H1 (cell line): ENCODE data around the gene CPXM2. TPM values are rescaled to one million over a fixed set of nuclear protein-coding genes. Genes with fewer than 3 reads are reported as not detected.

Source experiments
- CTCF ChIA-PET: fragments of 300-600 bp; sonication (Branson Sonifier 250); formaldehyde crosslinking; loops from one replicate; lab custom pipeline; 2021; ENCODE audit not compliant: partially characterized antibody; lab: Charles Lee
- POLR2A ChIA-PET: fragments of 300-600 bp; sonication (Branson Sonifier 250); formaldehyde crosslinking; loops from one replicate; lab custom pipeline; 2021; ENCODE audit warnings: inconsistent platforms; ENCODE audit not compliant: partially characterized antibody; lab: Charles Lee
- DNase-seq, 2 experiments: peaks; one replicate each; pipeline versions ENCODE4 v3.0.0 to v3.0.0-alpha.2; 2010 to 2022; ENCODE audit warnings: low spot score in 2 of 2, low read depth in 1 of 2, mixed read lengths in 1 of 2
- FAIRE-seq: peaks from 2 replicates; lab custom pipeline; 2011; peaks lifted over from hg19 to GRCh38; lab: Jason Lieb, UNC
- H2AFZ ChIP-seq: 2 replicates; pipeline ENCODE4 v1.8.1; 2012; ENCODE audit warnings: low read length, inconsistent platforms
- H2AK5ac ChIP-seq: 2 replicates; pipeline ENCODE4 v1.6.1; 2013; ENCODE audit warnings: low read depth, low read length
- H2BK120ac ChIP-seq: replicated peaks from 2 replicates; pipeline ENCODE3; 2013; ENCODE audit warnings: low read depth, low read length, inconsistent platforms
- H2BK12ac ChIP-seq: 2 replicates; pipeline ENCODE4 v1.6.1; 2013; ENCODE audit warnings: low read depth, low read length
- H2BK15ac ChIP-seq: 2 replicates; pipeline ENCODE4 v1.6.1; 2013; ENCODE audit warnings: low read length
- H2BK20ac ChIP-seq: 2 replicates; pipeline ENCODE4 v1.6.1; 2013; ENCODE audit warnings: low read length
- H2BK5ac ChIP-seq: 2 replicates; pipeline ENCODE4 v1.6.1; 2013; ENCODE audit warnings: low read depth, low read length
- H3K14ac ChIP-seq: 2 replicates; pipeline ENCODE4 v1.6.1; 2013; ENCODE audit warnings: inconsistent platforms; ENCODE audit not compliant: insufficient read length
- H3K18ac ChIP-seq: 2 replicates; pipeline ENCODE4 v1.6.1; 2013; ENCODE audit warnings: low read length; ENCODE audit errors: extremely low read depth
- H3K23ac ChIP-seq: 2 replicates; pipeline ENCODE4 v1.6.1; 2013; ENCODE audit warnings: inconsistent platforms; ENCODE audit not compliant: insufficient read length
- H3K23me2 ChIP-seq: 2 replicates; pipeline ENCODE4 v1.6.1; 2013; ENCODE audit warnings: low read depth, low read length
- H3K27ac ChIP-seq: 2 replicates; pipeline ENCODE4 v1.6.1; 2011; ENCODE audit warnings: low read depth, low read length, inconsistent platforms
- H3K27me3 ChIP-seq, 4 experiments: replicated peaks in 1 of 4; 1 replicate in 1 of 4; 2 replicates in 3 of 4; pipeline versions ENCODE4 v1.6.1 to v1.8.1; 2011 to 2013; ENCODE audit warnings: low read length in 3 of 4, mild to moderate bottlenecking in 3 of 4, inconsistent platforms in 2 of 4, mixed read lengths in 2 of 4, moderate library complexity in 1 of 4; ENCODE audit not compliant: control insufficient read depth in 3 of 4, insufficient read depth in 3 of 4; ENCODE audit errors: extremely low read depth in 1 of 4
- H3K36me3 ChIP-seq, 4 experiments: 2 replicates each; pipeline versions ENCODE4 v1.6.1 to v1.8.1; 2011 to 2013; ENCODE audit warnings: mild to moderate bottlenecking in 4 of 4, low read length in 3 of 4, moderate library complexity in 2 of 4, control low read depth in 1 of 4, inconsistent platforms in 1 of 4; ENCODE audit not compliant: insufficient read depth in 4 of 4, control insufficient read depth in 2 of 4
- H3K4ac ChIP-seq: replicated peaks from 2 replicates; pipeline ENCODE3; 2013; ENCODE audit warnings: low read length, low read depth, mixed read lengths, inconsistent platforms; ENCODE audit not compliant: insufficient read length
- H3K4me1 ChIP-seq, 4 experiments: replicated peaks in 1 of 4; 1 replicate in 1 of 4; 2 replicates in 3 of 4; pipeline versions ENCODE4 v1.6.1 to v1.8.1; 2011 to 2013; ENCODE audit warnings: low read length in 3 of 4, inconsistent platforms in 2 of 4, mixed read lengths in 1 of 4; ENCODE audit not compliant: insufficient read depth in 4 of 4, control insufficient read depth in 3 of 4
- H3K4me2 ChIP-seq, 2 experiments: 2 replicates each; pipeline versions ENCODE4 v1.6.1 to v1.8.1; 2011 to 2013; ENCODE audit warnings: low read depth in 2 of 2, low read length in 2 of 2, control low read depth in 1 of 2, inconsistent platforms in 1 of 2, mild to moderate bottlenecking in 1 of 2; ENCODE audit not compliant: insufficient read depth in 1 of 2
- H3K4me3 ChIP-seq, 4 experiments: fragments of 200-600, 300-600 bp in 1 of 4; sonication (generic), shearing (Covaris generic), sonication (Bioruptor Twin) in 1 of 4; 2 replicates each; pipeline versions ENCODE4 v1.5.1 to v1.8.1; 2011 to 2016; ENCODE audit warnings: low read length in 4 of 4, low read depth in 3 of 4, control low read depth in 2 of 4, inconsistent platforms in 2 of 4, mild to moderate bottlenecking in 2 of 4, mixed read lengths in 1 of 4, moderate library complexity in 1 of 4; ENCODE audit not compliant: insufficient read depth in 2 of 4; ENCODE audit errors: extremely low read depth in 1 of 4
- H3K56ac ChIP-seq: replicated peaks from 2 replicates; pipeline ENCODE3; 2013; ENCODE audit warnings: low read depth, mild to moderate bottlenecking, mixed read lengths, low read length, inconsistent platforms; ENCODE audit not compliant: insufficient read length
- H3K79me1 ChIP-seq: 2 replicates; pipeline ENCODE4 v1.6.1; 2013; ENCODE audit warnings: low read depth, low read length, control low read depth
- H3K79me2 ChIP-seq, 2 experiments: 2 replicates each; pipeline versions ENCODE4 v1.6.1 to v1.8.1; 2012 to 2013; ENCODE audit warnings: low read length in 2 of 2, mild to moderate bottlenecking in 2 of 2, inconsistent platforms in 1 of 2; ENCODE audit not compliant: insufficient read depth in 2 of 2, control insufficient read depth in 1 of 2
- H3K9ac ChIP-seq, 4 experiments: replicated peaks in 1 of 4; 1 replicate in 1 of 4; 2 replicates in 3 of 4; pipeline versions ENCODE4 v1.6.1 to v1.8.1; 2011 to 2013; ENCODE audit warnings: low read depth in 3 of 4, low read length in 3 of 4, control low read depth in 2 of 4, mild to moderate bottlenecking in 2 of 4, moderate library complexity in 2 of 4, inconsistent platforms in 1 of 4; ENCODE audit errors: extremely low read depth in 1 of 4
- H3K9me3 ChIP-seq, 2 experiments: 2 replicates each; pipeline versions ENCODE4 v1.6.1 to v1.8.1; 2012 to 2013; ENCODE audit warnings: mild to moderate bottlenecking in 2 of 2, moderate library complexity in 2 of 2, control low read depth in 1 of 2, inconsistent platforms in 1 of 2, low read depth in 1 of 2, low read length in 1 of 2, mixed read lengths in 1 of 2; ENCODE audit not compliant: insufficient read depth in 2 of 2
- H4K20me1 ChIP-seq, 2 experiments: replicated peaks in 1 of 2; 2 replicates each; pipeline versions ENCODE3 to v1.8.1; 2011 to 2013; ENCODE audit warnings: inconsistent platforms in 2 of 2, low read length in 2 of 2, mild to moderate bottlenecking in 1 of 2; ENCODE audit not compliant: insufficient read depth in 2 of 2, control insufficient read depth in 1 of 2
- H4K5ac ChIP-seq: 2 replicates; pipeline ENCODE4 v1.6.1; 2013; ENCODE audit warnings: low read length, low read depth, mixed read lengths, inconsistent platforms; ENCODE audit not compliant: insufficient read length
- H4K8ac ChIP-seq: 2 replicates; pipeline ENCODE4 v1.8.0; 2013; ENCODE audit warnings: mild to moderate bottlenecking, moderate library complexity, low read length, inconsistent platforms; ENCODE audit not compliant: insufficient read depth; ENCODE audit errors: extremely low read depth
- H4K91ac ChIP-seq: replicated peaks from 2 replicates; pipeline ENCODE3; 2013; ENCODE audit warnings: low read length, mixed read lengths, inconsistent platforms; ENCODE audit not compliant: insufficient read length
- ATF2 ChIP-seq: IDR thresholded peaks from 2 replicates; pipeline ENCODE4 v1.6.1; 2012; ENCODE audit warnings: low read length, inconsistent platforms
- CHD1 ChIP-seq: IDR thresholded peaks from 2 replicates; pipeline ENCODE4 v1.6.1; 2012; ENCODE audit warnings: low read depth, low read length, improper control_type of control experiment
- EZH2 ChIP-seq: fragments of 200-600 bp; sonication (generic); IDR thresholded peaks from 2 replicates; pipeline ENCODE4 v1.7.1; 2012; ENCODE audit warnings: low read depth, mild to moderate bottlenecking, moderate library complexity, low read length, inconsistent platforms; ENCODE audit not compliant: severe bottlenecking
- GABPA ChIP-seq: IDR thresholded peaks from 2 replicates; pipeline ENCODE4 v1.6.1; 2011; ENCODE audit warnings: mild to moderate bottlenecking, low read length, moderate library complexity, borderline replicate concordance; ENCODE audit not compliant: insufficient read depth
- HDAC6 ChIP-seq: IDR thresholded peaks from one replicate; pipeline ENCODE4 v1.7.1; 2012; ENCODE audit warnings: low read depth, mild to moderate bottlenecking, inconsistent platforms, low read length, moderate library complexity
- NRF1 ChIP-seq: IDR thresholded peaks from 2 replicates; pipeline ENCODE4 v1.6.1; 2011; ENCODE audit warnings: mild to moderate bottlenecking, low read depth, low read length, improper control_type of control experiment
- POLR2A ChIP-seq, 2 experiments: IDR thresholded peaks; 1 replicate in 1 of 2; 2 replicates in 1 of 2; pipeline ENCODE4 v1.6.1; 2011; ENCODE audit warnings: low read depth in 2 of 2, low read length in 2 of 2, mild to moderate bottlenecking in 2 of 2; ENCODE audit errors: control extremely low read depth in 1 of 2
- TEAD4 ChIP-seq: IDR thresholded peaks from 2 replicates; pipeline ENCODE4 v1.6.1; 2012; ENCODE audit warnings: low read depth, low read length, inconsistent platforms, mixed read lengths
- WGBS, 2 experiments: shearing (Covaris generic) in 1 of 2; methylation state at CpG; one replicate each; pipeline versions ENCODE4 v1.1.6 to v1.1.7; 2013 to 2015; ENCODE audit warnings: low lambda C conversion rate in 2 of 2, mixed read lengths in 2 of 2, inconsistent platforms in 1 of 2, low coverage in 1 of 2, missing lambda C conversion rate in 1 of 2; ENCODE audit not compliant: insufficient replicate concordance in 2 of 2, insufficient coverage in 1 of 2, insufficient read length in 1 of 2; ENCODE audit errors: extremely low coverage in 1 of 2, missing lambda C conversion rate in 1 of 2; 5-methylcytosine and 5-hydroxymethylcytosine counted together
- polyA plus RNA-seq, 7 experiments: library from polyadenylated mRNA; depleted of rRNA in 3 of 7; stranded (reverse) in 5 of 7; unstranded in 2 of 7; fragments of >200 nt in 5 of 7; fragments of 200-250 nt in 2 of 7; gene quantifications; 1 replicate in 5 of 7; 2 replicates in 1 of 7; 4 replicates in 1 of 7; pipeline versions ENCODE4 v1.2.1 to v1.2.3, GENCODE V29; 2011 to 2013; ENCODE audit warnings: missing spikeins in 2 of 7, mixed read lengths in 2 of 7
- total RNA-seq: library from RNA; stranded (reverse); fragmentation: NEBNext Ultra II Directional; extraction: Animal tissue kit (Norgen Biotek cat#: 25700); gene quantifications from 2 replicates; pipeline ENCODE4 v1.2.1, GENCODE V29; 2021
- TF ChIP-seq, protein P1 (sequence below): IDR thresholded peaks from 2 replicates; pipeline ENCODE4 v1.6.1; 2012; ENCODE audit warnings: inconsistent platforms

The CPXM2 gene
- total and polyA plus RNA-seq, 2 of the 8 experiments (the other 6 are each of a cell fraction or from before 2014, with no cell fraction given) = 2.4 to 2.9 TPM

DNA sequence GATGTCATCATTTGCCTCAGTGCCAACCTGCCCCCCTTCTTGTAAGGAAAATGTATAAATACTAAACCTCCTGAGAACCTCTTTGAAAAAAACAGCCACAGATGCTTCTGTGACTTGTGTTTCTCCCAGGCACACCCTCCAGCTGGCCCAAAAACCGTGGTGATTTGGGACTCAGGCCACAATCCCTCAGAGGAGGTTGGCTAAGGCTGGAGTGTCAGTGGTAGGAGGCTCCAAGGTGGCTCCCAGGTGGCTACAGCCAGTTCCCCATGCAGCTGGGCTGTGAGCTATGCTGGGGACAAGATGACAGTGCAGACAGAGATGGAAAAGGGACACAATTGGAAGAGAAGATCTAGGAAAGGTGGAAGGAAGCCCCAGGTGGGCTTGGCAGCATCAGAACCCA, 104.7 kb downstream of the CPXM2 start:
- no peak overlapping the region for H4K5ac ChIP-seq
- 86% methylated on average over 1 of the region's 1 CpG; no CpG with 5 or more reads in 1 of the 2 experiments for WGBS, 2 experiments
- H3K27me3 ChIP-seq = peaks cover 0 to 9% (median 2%) of the 10 kb centered on the region in 4 experiments; a peak in 2 of 7 replicates
- no peak overlapping the region for H2AK5ac ChIP-seq
- H3K4me1 ChIP-seq = peaks cover 0 to 2% (median 2%) of the 10 kb centered on the region in 4 experiments; a peak in 3 of 7 replicates
- no peak overlapping the region for H3K14ac ChIP-seq
- H3K4ac ChIP-seq = no peak overlapping the region
- H3K9ac ChIP-seq = no peak overlapping the region
- H2BK20ac ChIP-seq = no peak overlapping the region
- no peak overlapping the region for H4K8ac ChIP-seq
- H2BK5ac ChIP-seq = 0 out of 2 replicates have a peak overlapping the region, but pooled peaks have one; percentile 9
- no peaks in the 10 kb centered on the region for H3K23me2 ChIP-seq
- no peaks in the 10 kb centered on the region for H3K79me2 ChIP-seq
- no peaks in the 10 kb centered on the region for H4K20me1 ChIP-seq
- DNase-seq (peak in 1 of 2 experiments; percentile 33), FAIRE-seq (no peak)
- H3K9me3 ChIP-seq = 0 out of 4 replicates have a peak, but pooled peaks cover 0 to 3% of the 10 kb centered on the region in 2 experiments
- no peaks in the 10 kb centered on the region for H3K36me3 ChIP-seq
- no peak overlapping the region for H2BK120ac ChIP-seq
- H4K91ac ChIP-seq = peak overlapping the region; percentile 18
- H3K4me3 ChIP-seq = no peak overlapping the region
- H2AFZ ChIP-seq = no peak overlapping the region
- H3K79me1 ChIP-seq = no peaks in the 10 kb centered on the region
- H3K27ac ChIP-seq = no peak overlapping the region
- ChIA-PET CTCF (interaction anchor here (0.6 to 1.5 kb wide), 3 partner anchors 16 to 232 kb away, joined by 3 to 5 read pairs (median 3); no protein-coding TSS in a partner anchor), POLR2A (no interaction called here)
- H3K23ac ChIP-seq = no peak overlapping the region
- H3K4me2 ChIP-seq = no peak overlapping the region
- H3K18ac ChIP-seq = no peak overlapping the region; the same call in 1 of the 2 replicates
- no peak overlapping the region for H3K56ac ChIP-seq
- H2BK12ac ChIP-seq = peak overlapping the region; percentile 75; the same call in 1 of the 2 replicates
- no peak overlapping the region for H2BK15ac ChIP-seq
- TF ChIP-seq HDAC6 (no peak), CHD1 (no peak), ATF2 (no peak), POLR2A (IDR thresholded peaks at IDR 0.05; ENCODE audit: control extremely low read depth in 1 of 2, low read depth in 2 of 2, low read length in 2 of 2) (no peak), TEAD4 (no peak), EZH2 (no peak), NRF1 (no peak), GABPA (no peak)
- TF ChIP-seq, protein P1, sequence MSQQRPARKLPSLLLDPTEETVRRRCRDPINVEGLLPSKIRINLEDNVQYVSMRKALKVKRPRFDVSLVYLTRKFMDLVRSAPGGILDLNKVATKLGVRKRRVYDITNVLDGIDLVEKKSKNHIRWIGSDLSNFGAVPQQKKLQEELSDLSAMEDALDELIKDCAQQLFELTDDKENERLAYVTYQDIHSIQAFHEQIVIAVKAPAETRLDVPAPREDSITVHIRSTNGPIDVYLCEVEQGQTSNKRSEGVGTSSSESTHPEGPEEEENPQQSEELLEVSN = no peak
